ENCODE results near the gene NACC2. TPM values are rescaled to one million over a fixed set of nuclear protein-coding genes. Genes with fewer than 3 reads are reported as not detected.

The NACC2 gene
- total RNA-seq, 6 experiments from 2014 or later, result 10.9 to 25.8 (median 13.8) TPM

- Histone ChIP-seq H3K36me3 (no peaks in the 10 kb centered on the region), H3K27ac (no peak overlapping the region), H3K4me3 (no peak overlapping the region), H3K9me3 (no peaks in the 10 kb centered on the region), H3K27me3 (no peaks in the 10 kb centered on the region), H3K4me1 (no peaks in the 10 kb centered on the region)
- no peak for TF ChIP-seq POLR2A (IDR thresholded peaks at IDR 0.05)
- TF ChIP-seq, protein P1, sequence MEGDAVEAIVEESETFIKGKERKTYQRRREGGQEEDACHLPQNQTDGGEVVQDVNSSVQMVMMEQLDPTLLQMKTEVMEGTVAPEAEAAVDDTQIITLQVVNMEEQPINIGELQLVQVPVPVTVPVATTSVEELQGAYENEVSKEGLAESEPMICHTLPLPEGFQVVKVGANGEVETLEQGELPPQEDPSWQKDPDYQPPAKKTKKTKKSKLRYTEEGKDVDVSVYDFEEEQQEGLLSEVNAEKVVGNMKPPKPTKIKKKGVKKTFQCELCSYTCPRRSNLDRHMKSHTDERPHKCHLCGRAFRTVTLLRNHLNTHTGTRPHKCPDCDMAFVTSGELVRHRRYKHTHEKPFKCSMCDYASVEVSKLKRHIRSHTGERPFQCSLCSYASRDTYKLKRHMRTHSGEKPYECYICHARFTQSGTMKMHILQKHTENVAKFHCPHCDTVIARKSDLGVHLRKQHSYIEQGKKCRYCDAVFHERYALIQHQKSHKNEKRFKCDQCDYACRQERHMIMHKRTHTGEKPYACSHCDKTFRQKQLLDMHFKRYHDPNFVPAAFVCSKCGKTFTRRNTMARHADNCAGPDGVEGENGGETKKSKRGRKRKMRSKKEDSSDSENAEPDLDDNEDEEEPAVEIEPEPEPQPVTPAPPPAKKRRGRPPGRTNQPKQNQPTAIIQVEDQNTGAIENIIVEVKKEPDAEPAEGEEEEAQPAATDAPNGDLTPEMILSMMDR (IDR thresholded peaks at IDR 0.05), result no peak
- intact Hi-C loops (cut with DNase I), result no loop called here
- 42% methylated on average over 5 of the region's 16 CpGs for WGBS (ENCODE audit: insufficient coverage, low coverage, low lambda C conversion rate, missing lambda C conversion rate)
- ATAC-seq (no peak), DNase-seq (peak in 1 of 3 donors; percentile 33)
Observed at GRCh38 chr9:136079211-136079915, 15.7 kb downstream of the NACC2 start.

DNA sequence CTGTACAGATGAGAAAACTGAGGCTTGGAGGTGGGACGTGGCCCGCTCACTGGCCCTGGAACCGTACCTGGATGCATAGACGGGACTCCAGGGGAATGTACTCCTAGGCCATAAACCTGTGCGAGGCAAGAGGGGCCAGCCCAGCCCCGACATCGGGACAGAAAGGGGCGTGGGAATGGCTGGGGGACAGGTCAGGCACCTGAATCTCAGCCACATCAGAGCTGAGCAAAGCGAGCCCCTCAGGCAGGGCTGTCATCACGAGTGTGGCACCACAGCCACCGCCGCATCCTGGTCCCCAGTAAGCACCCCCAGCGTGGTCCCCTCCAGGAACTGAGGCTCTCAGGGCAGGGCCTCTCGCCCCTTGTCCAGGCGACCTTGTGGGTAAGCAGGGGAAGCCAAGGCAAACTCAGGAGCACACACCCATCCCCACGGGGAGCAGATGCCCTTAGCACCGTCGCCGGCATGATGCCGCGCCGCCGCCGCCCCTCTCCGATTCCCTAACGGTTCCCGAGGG, 16.5 kb downstream of the NACC2 start:
- no peak overlapping the region for H3K4me3 ChIP-seq
- DNase-seq, result peak in 1 of 3 donors; percentile 47
- ATAC-seq, result no peak
- no peaks in the 10 kb centered on the region for H3K36me3 ChIP-seq
- H3K4me1 ChIP-seq, result no peaks in the 10 kb centered on the region
- intact Hi-C loops (cut with DNase I), result no loop called here
- no peak overlapping the region for H3K27ac ChIP-seq
- TF ChIP-seq POLR2A (IDR thresholded peaks at IDR 0.05), result no peak
- TF ChIP-seq, protein P1 (IDR thresholded peaks at IDR 0.05), result no peak
- no peaks in the 10 kb centered on the region for H3K9me3 ChIP-seq
- H3K27me3 ChIP-seq, result no peaks in the 10 kb centered on the region
- 89% methylated on average over 14 of the region's 27 CpGs for WGBS (ENCODE audit: insufficient coverage, low coverage, low lambda C conversion rate, missing lambda C conversion rate)

DNA sequence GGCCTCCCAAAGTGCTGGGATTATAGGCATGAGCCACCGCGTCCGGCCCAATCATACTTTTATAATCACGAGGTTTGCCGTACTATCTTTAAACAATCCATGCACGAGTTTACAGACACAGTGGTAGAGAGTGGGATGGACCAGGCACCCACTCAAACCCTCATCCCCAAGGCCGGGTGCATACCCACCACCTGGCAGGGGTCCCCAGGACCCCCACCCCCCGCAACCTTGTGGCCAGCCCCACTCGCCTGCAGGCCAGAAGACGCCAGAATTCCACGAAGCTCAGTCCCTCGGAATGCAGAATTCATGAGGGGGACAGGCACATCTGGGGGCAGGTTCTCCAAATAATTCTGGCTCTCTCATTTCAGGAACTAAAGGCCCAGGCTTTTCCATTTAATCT, 17.1 kb downstream of the NACC2 start:
- no peak overlapping the region for H3K4me3 ChIP-seq
- ATAC-seq, result no peak
- TF ChIP-seq POLR2A (IDR thresholded peaks at IDR 0.05), result no peak
- TF ChIP-seq, protein P1 (IDR thresholded peaks at IDR 0.05), result no peak
- DNase-seq, result peak in 1 of 3 donors; percentile 32
- no peaks in the 10 kb centered on the region for H3K27me3 ChIP-seq
- H3K36me3 ChIP-seq, result no peaks in the 10 kb centered on the region
- H3K9me3 ChIP-seq, result no peaks in the 10 kb centered on the region
- no peaks in the 10 kb centered on the region for H3K4me1 ChIP-seq
- WGBS (ENCODE audit: insufficient coverage, low coverage, low lambda C conversion rate, missing lambda C conversion rate), result 85% methylated on average over 7 of the region's 12 CpGs
- intact Hi-C loops (cut with DNase I), result no loop called here
- H3K27ac ChIP-seq, result no peak overlapping the region

DNA sequence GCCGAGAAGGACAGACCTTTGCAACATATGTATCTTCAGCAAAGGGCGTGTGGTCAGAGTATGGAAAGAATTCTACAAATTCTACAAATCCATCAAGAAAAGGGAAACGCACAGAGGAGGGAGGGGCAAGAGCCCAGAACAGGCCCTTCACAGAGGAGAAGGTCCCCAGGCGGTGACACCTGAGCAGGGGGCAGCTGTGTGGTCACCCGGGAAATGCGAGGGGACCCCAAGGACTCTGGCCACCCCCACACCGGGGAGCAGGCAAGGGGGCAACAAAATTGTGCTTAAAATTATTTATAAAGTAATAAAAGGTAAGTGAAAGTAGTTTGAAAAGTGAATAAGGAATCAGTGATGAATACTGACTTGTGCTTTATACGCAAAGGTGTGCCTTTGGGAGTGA, 17.6 kb downstream of the NACC2 start:
- TF ChIP-seq POLR2A (IDR thresholded peaks at IDR 0.05), result no peak
- TF ChIP-seq, protein P1 (IDR thresholded peaks at IDR 0.05), result no peak
- H3K9me3 ChIP-seq, result no peaks in the 10 kb centered on the region
- no peaks in the 10 kb centered on the region for H3K4me1 ChIP-seq
- no peak overlapping the region for H3K27ac ChIP-seq
- no peaks in the 10 kb centered on the region for H3K36me3 ChIP-seq
- peak in 1 of 3 donors; percentile 42 for DNase-seq
- ATAC-seq, result no peak
- intact Hi-C loops (cut with DNase I), result no loop called here
- H3K27me3 ChIP-seq, result no peaks in the 10 kb centered on the region
- WGBS (ENCODE audit: insufficient coverage, low coverage, low lambda C conversion rate, missing lambda C conversion rate), result 85% methylated on average over 7 of the region's 8 CpGs
- H3K4me3 ChIP-seq, result no peak overlapping the region

Data from right lobe of liver (tissue), 6 donors.